GM08714 (cell line): ENCODE measurements around the gene TTC39A.

Source experiments
- H3K4me3 ChIP-seq: fragments of 200-500 bp; sonication (Bioruptor generic); 2 replicates; pipeline ENCODE4 v1.5.1; 2014; ENCODE audit warnings: mild to moderate bottlenecking, low read length, inconsistent platforms
- ZNF274 ChIP-seq: IDR thresholded peaks from 2 replicates; pipeline ENCODE4 v1.6.1; 2012; ENCODE audit warnings: mild to moderate bottlenecking, low read depth, low read length

TTC39A gene

GRCh38 chr1:51289676-51290488 is 40.5 kb downstream of the TTC39A start:
- H3K4me3 ChIP-seq, result no peak overlapping the region
- no peak for TF ChIP-seq ZNF274

GRCh38 chr1:51288578-51288977 is 41.8 kb downstream of the TTC39A start:
- H3K4me3 ChIP-seq, result no peak overlapping the region
- no peak for TF ChIP-seq ZNF274

- TF ChIP-seq ZNF274, result no peak
- H3K4me3 ChIP-seq, result no peak overlapping the region
Observed at GRCh38 chr1:51287966-51288365, 42.4 kb downstream of the TTC39A start.

GRCh38 chr1:51285055-51285454 is 45.3 kb downstream of the TTC39A start:
- TF ChIP-seq ZNF274, result no peak
- H3K4me3 ChIP-seq, result no peak overlapping the region

- H3K4me3 ChIP-seq, result no peak overlapping the region
- no peak for TF ChIP-seq ZNF274
Observed at GRCh38 chr1:51284487-51284954, 45.8 kb downstream of the TTC39A start.

- TF ChIP-seq ZNF274, result no peak
- no peak overlapping the region for H3K4me3 ChIP-seq
Observed at GRCh38 chr1:51283979-51284378, 46.4 kb downstream of the TTC39A start.

- no peak for TF ChIP-seq ZNF274
- no peak overlapping the region for H3K4me3 ChIP-seq
Observed at GRCh38 chr1:51282605-51283004, 47.8 kb downstream of the TTC39A start.

- H3K4me3 ChIP-seq, result no peak overlapping the region
- no peak for TF ChIP-seq ZNF274
Observed at GRCh38 chr1:51281807-51282206, 48.6 kb downstream of the TTC39A start.

GRCh38 chr1:51280321-51280978 is 49.9 kb downstream of the TTC39A start:
- TF ChIP-seq ZNF274, result no peak
- H3K4me3 ChIP-seq, result no peak overlapping the region

- no peak for TF ChIP-seq ZNF274
- no peak overlapping the region for H3K4me3 ChIP-seq
Observed at GRCh38 chr1:51276286-51276685, 54.1 kb downstream of the TTC39A start.

- H3K4me3 ChIP-seq, result no peak overlapping the region
- TF ChIP-seq ZNF274, result no peak
Observed at GRCh38 chr1:51274676-51275075, 55.7 kb downstream of the TTC39A start.

GRCh38 chr1:51272916-51273315 is 57.4 kb downstream of the TTC39A start:
- no peak overlapping the region for H3K4me3 ChIP-seq
- no peak for TF ChIP-seq ZNF274

- no peak for TF ChIP-seq ZNF274
Observed at GRCh38 chr1:51270751-51271150, 59.6 kb downstream of the TTC39A start.

GRCh38 chr1:51268634-51269033 is 61.7 kb downstream of the TTC39A start:
- no peak overlapping the region for H3K4me3 ChIP-seq
- no peak for TF ChIP-seq ZNF274

More at GRCh38 chr1:51270751-51271150, 59.6 kb downstream of the TTC39A start:
- H3K4me3 ChIP-seq, result no peak overlapping the region

- TF ChIP-seq ZNF274, result no peak
- H3K4me3 ChIP-seq, result no peak overlapping the region
Observed at GRCh38 chr1:51266791-51267190, 63.6 kb downstream of the TTC39A start.

GRCh38 chr1:51266181-51266580 is 64.2 kb downstream of the TTC39A start:
- no peak for TF ChIP-seq ZNF274

More at GRCh38 chr1:51266181-51266580, 64.2 kb downstream of the TTC39A start:
- H3K4me3 ChIP-seq, result no peak overlapping the region
